Stromal cell of bone marrow (primary cell): ENCODE measurements around the gene CACNG4.

Experiments
- DNase-seq: peaks from one replicate; pipeline ENCODE4 v3.0.0-alpha.2; 2012; ENCODE audit warnings: low read depth

Gene CACNG4

GRCh38 chr17:66963909-66964771 is at the start of gene CACNG4:
CACNG4 (plus strand) TSS chr17:66964707; CDS start chr17:66964912, 205 bp downstream.
- no peak for DNase-seq

DNA sequence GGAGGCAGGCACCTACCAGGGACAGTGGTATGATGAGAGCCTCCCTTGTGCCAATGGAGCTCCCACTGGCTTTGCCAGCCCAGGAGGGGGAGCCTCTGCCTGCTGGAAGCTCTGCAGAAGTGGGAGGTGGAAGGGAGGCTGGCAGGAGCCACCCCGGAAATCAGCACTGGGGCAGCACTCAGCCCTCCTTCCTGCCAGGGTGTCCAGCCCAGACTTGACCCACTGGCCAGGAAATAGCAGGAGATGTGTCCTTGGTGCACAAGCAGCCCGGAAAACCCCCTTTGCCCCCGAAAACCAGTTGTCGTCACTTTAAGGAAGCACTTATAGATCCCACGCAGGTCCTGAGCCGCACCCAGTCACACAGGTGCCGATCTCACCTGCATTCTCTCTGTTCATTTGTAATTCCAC is 49.3 kb upstream of the CACNG4 start:
- DNase-seq: no peak

GRCh38 chr17:66915792-66916191 is 48.7 kb upstream of the CACNG4 start:
- no peak for DNase-seq

DNA sequence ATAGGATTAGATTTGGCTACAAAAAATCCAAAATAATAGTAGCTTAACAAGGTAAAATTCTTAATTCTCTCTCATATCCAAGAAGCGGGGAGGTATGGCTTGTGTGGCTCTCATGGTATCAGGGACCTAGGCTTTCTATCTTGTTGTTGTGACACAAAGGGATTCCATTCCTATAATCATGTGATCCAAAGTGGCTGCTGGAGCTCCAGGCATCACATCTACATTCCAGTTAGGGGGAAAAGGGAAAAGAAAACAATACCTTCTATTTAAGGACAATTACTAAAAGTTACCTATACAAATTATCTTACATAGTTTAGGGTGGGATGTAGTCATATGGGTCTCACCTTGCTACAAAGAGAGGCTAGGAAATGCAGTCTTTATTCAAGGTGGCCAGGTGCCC is 47.6 kb upstream of the CACNG4 start:
- DNase-seq: no peak

DNA sequence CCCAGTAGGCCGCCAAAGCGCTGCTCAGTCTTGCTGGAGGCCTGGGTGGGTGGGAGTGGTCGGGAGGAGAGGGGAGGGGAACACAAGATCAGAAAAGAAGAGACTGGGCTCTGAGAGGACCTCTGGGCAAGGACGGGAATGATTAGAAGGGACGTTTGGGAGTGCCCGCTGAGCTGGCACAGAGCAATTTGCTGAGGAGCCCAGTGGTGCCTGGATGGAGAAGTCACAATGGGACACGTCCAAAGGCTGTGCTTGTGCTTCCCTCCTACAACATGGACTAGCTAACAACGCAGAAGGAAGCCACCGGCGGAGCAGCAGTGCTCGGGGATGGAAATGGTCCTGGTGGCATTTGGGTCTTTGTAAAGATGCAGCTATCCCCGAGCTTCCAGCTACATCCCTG is 45.6 kb upstream of the CACNG4 start:
- DNase-seq: no peak

- no peak for DNase-seq
Measured at GRCh38 chr17:66920435-66920834, 44.1 kb upstream of the CACNG4 start.

GRCh38 chr17:66920950-66921349 is 43.6 kb upstream of the CACNG4 start:
- DNase-seq: no peak

GRCh38 chr17:66923886-66924285 is 40.6 kb upstream of the CACNG4 start:
- DNase-seq: no peak

GRCh38 chr17:66925811-66926500 is 38.6 kb upstream of the CACNG4 start:
- no peak for DNase-seq

DNA sequence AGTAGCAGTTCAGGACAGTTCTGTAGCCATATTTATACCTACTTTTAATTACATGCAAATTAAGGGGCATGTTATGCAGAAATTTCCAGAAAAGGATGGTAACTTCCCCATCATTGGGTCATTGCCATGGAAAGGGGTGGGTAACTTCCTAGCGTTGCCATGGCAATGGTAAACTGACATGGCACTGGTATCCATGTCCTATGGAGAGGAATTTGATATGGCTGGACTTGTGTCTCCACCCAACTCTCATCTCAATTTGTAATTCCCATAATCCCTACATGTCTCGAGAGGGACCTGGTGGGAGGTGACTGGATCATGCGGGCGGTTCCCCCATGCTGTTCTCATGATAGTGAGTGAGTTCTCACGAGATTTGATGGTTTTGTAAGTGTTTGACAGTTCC is 35.6 kb upstream of the CACNG4 start:
- no peak for DNase-seq

- DNase-seq: no peak
Measured at GRCh38 chr17:66929591-66929990, 34.9 kb upstream of the CACNG4 start.

GRCh38 chr17:66930933-66931332 is 33.6 kb upstream of the CACNG4 start:
- DNase-seq: no peak

- no peak for DNase-seq
Measured at GRCh38 chr17:66932311-66932710, 32.2 kb upstream of the CACNG4 start.

DNA sequence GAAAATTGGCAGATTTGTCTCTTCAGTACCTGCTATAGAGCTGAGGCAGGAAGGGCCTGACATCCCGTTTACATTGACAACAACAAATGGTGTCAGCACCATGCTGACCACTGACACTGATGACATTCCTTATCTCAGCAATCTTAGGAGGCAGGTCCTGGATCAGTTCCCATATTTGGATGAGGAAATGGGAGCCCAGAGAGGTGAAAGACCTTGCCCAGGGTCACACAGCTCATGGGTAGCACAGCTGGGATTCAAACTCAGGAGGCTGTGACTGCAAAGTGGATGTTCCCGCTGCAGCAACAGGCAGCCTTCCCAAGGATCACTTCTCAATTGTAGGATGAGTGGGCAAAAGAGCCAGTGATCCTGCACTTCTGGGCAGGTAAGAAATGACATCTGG is 30.5 kb upstream of the CACNG4 start:
- no peak for DNase-seq

DNA sequence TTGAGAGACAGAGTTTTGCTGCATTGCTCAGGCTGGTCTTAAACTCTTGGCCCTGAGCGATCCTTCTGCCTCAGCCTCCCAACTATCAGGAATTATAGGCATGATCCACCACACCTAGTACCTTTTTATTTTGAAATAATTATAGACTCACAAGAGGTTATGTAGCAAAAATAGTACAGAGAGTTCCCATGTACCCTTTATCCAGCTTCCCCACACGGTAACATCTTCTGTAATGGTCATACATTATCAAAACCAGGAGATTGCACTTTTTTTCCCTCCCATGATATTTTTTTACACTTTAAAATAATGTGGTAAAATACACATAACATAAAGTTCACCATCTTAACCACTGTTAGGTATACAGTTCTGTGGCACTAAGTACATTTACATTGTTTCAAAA is 28.8 kb upstream of the CACNG4 start:
- DNase-seq: no peak

DNA sequence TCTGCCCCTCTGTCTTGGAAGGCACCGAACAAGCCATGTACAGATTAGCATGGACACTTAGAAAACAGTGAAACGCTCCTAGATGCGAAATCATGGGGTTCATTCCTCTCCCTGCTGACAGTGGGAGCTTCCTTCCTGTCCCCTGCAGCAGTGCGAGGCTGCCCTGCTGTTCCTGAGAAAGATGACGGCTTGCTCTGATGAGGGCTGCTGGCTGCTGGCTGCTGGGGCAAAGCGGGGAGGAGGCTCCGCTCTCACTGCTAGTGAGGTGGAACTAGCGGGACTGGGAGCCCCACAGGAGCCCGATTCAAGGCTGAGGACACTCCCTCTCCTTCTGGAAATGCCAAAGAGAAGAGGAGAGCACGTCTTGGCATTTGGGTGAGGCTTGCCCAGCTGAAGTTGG is 25.9 kb upstream of the CACNG4 start:
- DNase-seq: no peak

GRCh38 chr17:66939461-66940114 is 24.9 kb upstream of the CACNG4 start:
- DNase-seq: no peak

- DNase-seq: no peak
Measured at GRCh38 chr17:66941249-66941648, 23.3 kb upstream of the CACNG4 start.

DNA sequence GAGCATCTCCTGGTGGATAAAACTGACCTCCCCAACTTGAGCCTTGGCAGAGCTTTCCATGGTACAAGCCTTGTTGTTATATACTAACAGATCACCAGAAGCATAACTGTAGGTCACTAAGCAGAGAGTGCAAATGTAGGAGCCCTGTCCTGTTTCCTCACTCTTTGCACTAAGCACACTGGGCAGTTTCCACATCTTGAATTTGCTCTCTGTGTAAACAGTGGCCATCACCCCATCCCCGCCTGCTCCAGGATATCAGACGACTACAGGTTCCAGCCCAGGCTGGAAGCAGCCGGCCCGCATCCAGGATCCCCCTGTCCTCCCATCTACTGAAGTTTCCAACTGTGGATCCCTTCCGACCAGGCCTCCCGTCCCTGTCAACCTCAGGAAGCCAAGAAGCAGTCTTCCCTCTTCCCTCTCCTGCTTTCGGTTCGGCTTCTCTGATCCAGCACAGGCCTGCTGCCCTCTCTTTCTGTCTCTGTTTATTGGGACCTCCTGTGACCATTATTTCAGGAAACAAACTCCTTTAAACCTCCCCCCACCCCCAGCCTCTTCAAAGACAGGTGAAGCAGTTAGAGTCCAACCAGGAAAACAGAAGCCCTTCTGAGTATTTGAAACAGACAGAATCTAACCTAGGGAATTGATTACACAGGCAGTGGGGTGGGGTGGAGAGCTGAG is 22.6 kb upstream of the CACNG4 start:
- DNase-seq: no peak

GRCh38 chr17:66942451-66943264 is 21.8 kb upstream of the CACNG4 start:
- DNase-seq: no peak

DNA sequence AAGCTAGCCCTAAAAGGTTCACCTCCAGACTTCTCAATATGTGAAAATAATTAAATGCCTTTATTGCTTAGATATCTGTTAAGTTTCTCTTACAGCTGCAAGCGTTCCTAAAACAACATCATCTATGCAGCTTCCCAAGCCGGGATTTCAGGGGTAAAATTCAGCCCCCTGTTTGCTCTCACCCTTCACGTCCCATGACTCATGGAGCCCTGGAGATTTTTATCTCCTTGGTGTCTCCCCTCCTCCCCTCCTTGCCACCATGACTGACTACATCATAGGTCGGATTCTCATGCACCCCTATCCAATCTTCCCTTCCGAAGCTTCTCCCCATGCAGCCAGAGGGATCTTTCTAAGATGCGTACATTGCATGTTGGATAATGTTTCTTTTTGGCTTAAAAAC is 21.0 kb upstream of the CACNG4 start:
- DNase-seq: no peak
